GM21423 (cell line): ENCODE data around the gene LYST.
"Not testable (repeated sequence)": the region's sequence is repeated elsewhere in the genome, so short reads cannot be mapped to it uniquely, and the experiment has no call there.

Experiments used
- ATAC-seq: cut with Tn5 transposase; IDR thresholded peaks from one replicate; pipeline ENCODE4 v1.9.1; 2021; ENCODE audit warnings: mild to moderate bottlenecking, moderate library complexity; ENCODE audit not compliant: unreplicated experiment

LYST gene

GRCh38 chr1:235823684-235824083 lies 43.0 kb downstream of the LYST start:
- no peak for ATAC-seq

- ATAC-seq, result no peak
Measured at GRCh38 chr1:235822685-235823084, 44.0 kb downstream of the LYST start.

- ATAC-seq, result no peak
Measured at GRCh38 chr1:235821361-235821981, 45.2 kb downstream of the LYST start.

- no peak for ATAC-seq
Measured at GRCh38 chr1:235820061-235820460, 46.6 kb downstream of the LYST start.

GRCh38 chr1:235818632-235819136 lies 48.0 kb downstream of the LYST start:
- ATAC-seq, result no peak

GRCh38 chr1:235817101-235817728 lies 49.5 kb downstream of the LYST start:
- no peak for ATAC-seq

- no peak for ATAC-seq
Measured at GRCh38 chr1:235809688-235810397, 56.9 kb downstream of the LYST start.

- ATAC-seq, result no peak
Measured at GRCh38 chr1:235808223-235808622, 58.5 kb downstream of the LYST start.

GRCh38 chr1:235806123-235806522 lies 60.6 kb downstream of the LYST start:
- ATAC-seq, result no peak

- ATAC-seq, result no peak
Measured at GRCh38 chr1:235802573-235803346, 63.9 kb downstream of the LYST start.

GRCh38 chr1:235799264-235799663 lies 67.4 kb downstream of the LYST start:
- ATAC-seq, result no peak

- no peak for ATAC-seq
Measured at GRCh38 chr1:235791532-235792060, 75.1 kb downstream of the LYST start.

- no peak for ATAC-seq
Measured at GRCh38 chr1:235790123-235790522, 76.6 kb downstream of the LYST start.

- ATAC-seq, result not testable (repeated sequence)
Measured at GRCh38 chr1:235786227-235786898, 80.3 kb downstream of the LYST start.

- ATAC-seq, result no peak
Measured at GRCh38 chr1:235784950-235785349, 81.8 kb downstream of the LYST start.

GRCh38 chr1:235783148-235783776 lies 83.4 kb downstream of the LYST start:
- no peak for ATAC-seq

- no peak for ATAC-seq
Measured at GRCh38 chr1:235782601-235783000, 84.1 kb downstream of the LYST start.

GRCh38 chr1:235781807-235782206 lies 84.9 kb downstream of the LYST start:
- no peak for ATAC-seq

- no peak for ATAC-seq
Measured at GRCh38 chr1:235779770-235780169, 86.9 kb downstream of the LYST start.

- ATAC-seq, result no peak
Measured at GRCh38 chr1:235776396-235776795, 90.3 kb downstream of the LYST start.
